Neural cell (in vitro differentiated cells): ENCODE measurements around the gene ZNF358. TPM values are rescaled to one million over a fixed set of nuclear protein-coding genes. Genes with fewer than 3 reads are reported as not detected.

Experiments
- H2AFZ ChIP-seq: fragments of 200-600, 300-800 bp; sonication (generic), shearing (Covaris generic); 2 replicates; pipeline ENCODE4 v1.6.0; 2014; ENCODE audit warnings: low read depth, mild to moderate bottlenecking, antibody characterized with exemption, low read length, moderate library complexity
- H3F3A ChIP-seq: fragments of 200-600 bp; shearing (Covaris generic); 2 replicates; pipeline ENCODE4 v1.6.1; 2016; ENCODE audit warnings: mild to moderate bottlenecking, moderate library complexity, mixed read lengths, antibody characterized with exemption, low read length; ENCODE audit not compliant: insufficient read depth, poor library complexity, severe bottlenecking
- H3K27ac ChIP-seq: fragments of 200-600, 300-800 bp; sonication (generic), shearing (Covaris generic); 2 replicates; pipeline ENCODE4 v1.5.1; 2014; ENCODE audit warnings: mild to moderate bottlenecking, low read length, moderate library complexity
- H3K27me3 ChIP-seq: fragments of 300-800, 200-600 bp; sonication (generic), shearing (Covaris generic); 2 replicates; pipeline ENCODE4 v1.6.0; 2014; ENCODE audit warnings: mild to moderate bottlenecking, low read depth, low read length, moderate library complexity; ENCODE audit not compliant: insufficient read depth
- H3K36me3 ChIP-seq: fragments of 300-800, 200-600 bp; sonication (generic), shearing (Covaris generic); 2 replicates; pipeline ENCODE4 v1.5.1; 2014; ENCODE audit warnings: mild to moderate bottlenecking, antibody characterized with exemption, low read length, moderate library complexity; ENCODE audit not compliant: insufficient read depth
- H3K4me2 ChIP-seq: fragments of 300-800, 200-600 bp; sonication (generic), shearing (Covaris generic); 2 replicates; pipeline ENCODE4 v1.6.0; 2014; ENCODE audit warnings: mild to moderate bottlenecking, low read length
- H3K4me3 ChIP-seq: fragments of 300-800, 200-600 bp; sonication (generic), shearing (Covaris generic); 2 replicates; pipeline ENCODE4 v1.5.1; 2014; ENCODE audit warnings: mild to moderate bottlenecking, low read length, moderate library complexity
- H3K79me2 ChIP-seq: fragments of 200-600 bp; shearing (Covaris generic); replicated peaks from 2 replicates; pipeline ENCODE4 v1.6.0; 2014; ENCODE audit warnings: mild to moderate bottlenecking, low read length, moderate library complexity; ENCODE audit not compliant: insufficient read depth
- H3K9ac ChIP-seq: fragments of 300-800, 200-600 bp; sonication (generic), shearing (Covaris generic); 2 replicates; pipeline ENCODE4 v1.6.1; 2016; ENCODE audit warnings: mild to moderate bottlenecking, low read length, mixed read lengths
- H3K9me2 ChIP-seq: fragments of 200-600 bp; shearing (Covaris generic); 2 replicates; pipeline ENCODE4 v1.6.1; 2016; ENCODE audit warnings: mild to moderate bottlenecking, low read length, mixed read lengths; ENCODE audit not compliant: insufficient read depth
- H3K9me3 ChIP-seq: fragments of 200-600, 300-800 bp; sonication (generic), shearing (Covaris generic); 2 replicates; pipeline ENCODE4 v1.6.1; 2016; ENCODE audit warnings: mild to moderate bottlenecking, mixed run types, low read length, moderate library complexity, mixed read lengths
- H4K20me1 ChIP-seq: fragments of 200-600 bp; shearing (Covaris generic); 2 replicates; pipeline ENCODE4 v1.6.1; 2016; ENCODE audit warnings: mild to moderate bottlenecking, mixed run types; ENCODE audit not compliant: insufficient read depth
- CTCF ChIP-seq: fragments of 450-650 bp; IDR thresholded peaks from 2 replicates; pipeline ENCODE4 v1.5.1; 2014; ENCODE audit warnings: antibody characterized with exemption, mild to moderate bottlenecking, moderate library complexity; ENCODE audit not compliant: poor library complexity, severe bottlenecking
- EP300 ChIP-seq: fragments of 450-650 bp; conservative IDR thresholded peaks from 2 replicates; pipeline ENCODE4 v1.6.1; 2014; ENCODE audit warnings: antibody characterized with exemption, mild to moderate bottlenecking, moderate library complexity; ENCODE audit not compliant: poor library complexity, severe bottlenecking
- EZH2 ChIP-seq: fragments of 200-600, 300-800 bp; shearing (Covaris generic), sonication (generic); IDR thresholded peaks from 2 replicates; pipeline ENCODE4 v1.6.1; 2014; ENCODE audit warnings: antibody characterized with exemption, low read length, borderline replicate concordance, mild to moderate bottlenecking; ENCODE audit not compliant: insufficient read depth, poor library complexity, severe bottlenecking
- MXI1 ChIP-seq: fragments of 450-650 bp; conservative IDR thresholded peaks from 2 replicates; pipeline ENCODE4 v1.6.1; 2014; ENCODE audit warnings: antibody characterized with exemption, mild to moderate bottlenecking; ENCODE audit not compliant: poor library complexity, severe bottlenecking
- POLR2AphosphoS5 ChIP-seq: IDR thresholded peaks from 2 replicates; pipeline ENCODE4 v1.6.1; 2012
- RAD21 ChIP-seq: fragments of 450-650 bp; conservative IDR thresholded peaks from 2 replicates; pipeline ENCODE4 v1.6.1; 2014; ENCODE audit warnings: antibody characterized with exemption, mild to moderate bottlenecking, moderate library complexity
- REST ChIP-seq: IDR thresholded peaks from 2 replicates; pipeline ENCODE4 v1.6.1; 2012; ENCODE audit warnings: borderline replicate concordance
- SMC3 ChIP-seq: fragments of 450-650 bp; conservative IDR thresholded peaks from 2 replicates; pipeline ENCODE4 v1.6.1; 2014; ENCODE audit warnings: antibody characterized with exemption, mild to moderate bottlenecking, moderate library complexity; ENCODE audit not compliant: poor library complexity
- TAF1 ChIP-seq: IDR thresholded peaks from 2 replicates; pipeline ENCODE4 v1.6.1; 2012; ENCODE audit warnings: low read depth
- polyA plus RNA-seq: library from polyadenylated mRNA; depleted of rRNA; stranded (reverse); fragments of >200 nt; gene quantifications from 2 replicates; pipeline ENCODE4 v1.2.3, GENCODE V29; 2014

ZNF358 gene
- polyA plus RNA-seq, 1 donor from 2014 or later = 22.0 TPM

GRCh38 chr19:7520131-7521051, 4.5 kb downstream of the ZNF358 start:
- H4K20me1 ChIP-seq = no peaks in the 10 kb centered on the region
- no peaks in the 10 kb centered on the region for H3K9me3 ChIP-seq
- H3K4me3 ChIP-seq = no peak overlapping the region
- H3K36me3 ChIP-seq = no peaks in the 10 kb centered on the region
- H3F3A ChIP-seq = no peaks in the 10 kb centered on the region
- H3K27ac ChIP-seq = no peak overlapping the region
- no peak for TF ChIP-seq POLR2AphosphoS5
- no peak for TF ChIP-seq REST
- TF ChIP-seq EP300 = no peak
- no peak for TF ChIP-seq CTCF
- no peak for TF ChIP-seq SMC3
- no peak for TF ChIP-seq TAF1
- no peak for TF ChIP-seq EZH2
- no peak for TF ChIP-seq RAD21
- no peak for TF ChIP-seq MXI1
- no peak overlapping the region for H3K4me2 ChIP-seq
- H3K79me2 ChIP-seq = peaks cover 19% of the 10 kb centered on the region
- H3K9me2 ChIP-seq = no peaks in the 10 kb centered on the region
- H3K9ac ChIP-seq = no peak overlapping the region
- H2AFZ ChIP-seq = no peak overlapping the region
- no peaks in the 10 kb centered on the region for H3K27me3 ChIP-seq

DNA sequence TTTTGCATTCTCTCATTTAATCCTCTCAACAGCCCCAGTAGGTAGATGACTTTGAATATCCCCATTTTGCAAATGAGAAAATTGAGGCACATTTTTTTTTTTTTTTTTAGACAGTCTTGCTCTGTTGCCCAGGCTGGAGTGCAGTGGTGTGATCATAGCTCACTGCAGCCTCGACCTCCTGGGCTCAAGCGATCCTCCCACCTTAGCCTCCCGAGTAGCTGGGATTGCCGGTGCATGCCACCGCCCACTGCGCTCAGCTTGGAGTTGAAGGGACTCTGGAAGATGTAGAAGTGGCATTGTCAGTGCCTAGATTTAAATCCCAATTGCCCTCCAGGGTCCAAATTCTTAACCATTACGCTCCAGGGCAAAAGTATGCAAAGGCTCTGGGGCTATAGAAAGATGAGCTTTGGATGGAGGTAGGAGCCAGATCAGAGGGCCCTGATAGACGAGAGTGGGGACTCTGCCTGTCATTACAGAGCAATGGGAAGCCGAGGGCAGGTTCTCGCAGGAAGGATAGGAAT, 5.7 kb downstream of the ZNF358 start:
- Histone ChIP-seq H3K27ac (peak overlapping the region; percentile 64), H3F3A (no peaks in the 10 kb centered on the region), H3K36me3 (no peaks in the 10 kb centered on the region), H3K27me3 (no peaks in the 10 kb centered on the region), H4K20me1 (no peaks in the 10 kb centered on the region), H3K9ac (peak overlapping the region; percentile 69), H3K9me2 (no peaks in the 10 kb centered on the region), H2AFZ (peak overlapping the region; percentile 80), H3K79me2 (peaks cover 11% of the 10 kb centered on the region), H3K9me3 (no peaks in the 10 kb centered on the region), H3K4me3 (peak overlapping the region; percentile 87), H3K4me2 (peak overlapping the region; percentile 95)
- TF ChIP-seq EZH2 (no peak), MXI1 (no peak), POLR2AphosphoS5 (no peak), SMC3 (no peak), RAD21 (no peak), EP300 (no peak), TAF1 (no peak), REST (no peak), CTCF (no peak)
